K562 (cell line): ENCODE data around the gene COL4A4. TPM values are rescaled to one million over a fixed set of nuclear protein-coding genes. Genes with fewer than 3 reads are reported as not detected.

Experiments used
- ATAC-seq: fragments of 200-7000 bp; cut with Tn5 transposase; 3 replicates; pipeline ENCODE4 v1.9.1; 2020; ENCODE audit warnings: moderate library complexity
- BruUV-seq: library from RNA; stranded (reverse); fragments of 400-500 nt; replicated peaks from 2 replicates; lab custom pipeline; 2021; lab: Mats Ljungman, UMichigan
- CTCF ChIA-PET: fragments of 300-600 bp; formaldehyde crosslinking; extraction: SDS; loops from one replicate; lab custom pipeline; 2021; ENCODE audit warnings: low intra/inter-chr PET ratio; lab: Yijun Ruan, JAX
- POLR2A ChIA-PET: fragments of 300-600, 350-650 bp; sonication (Branson Sonifier 250); formaldehyde crosslinking; extraction: SDS; loops from one replicate; lab custom pipeline; 2021; ENCODE audit warnings: antibody characterized with exemption, inconsistent platforms; lab: Yijun Ruan, JAX
- DNase-seq, 4 experiments: peaks; one replicate each; pipeline versions ENCODE4 v3.0.0 to v3.0.0-alpha.2; 2011 to 2018; ENCODE audit warnings: low spot score in 3 of 4, mixed read lengths in 3 of 4; ENCODE audit errors: extremely low read depth in 1 of 4
- FAIRE-seq: peaks from 2 replicates; lab custom pipeline; 2011; peaks lifted over from hg19 to GRCh38; lab: Jason Lieb, UNC
- H2AFZ ChIP-seq: 2 replicates; pipeline ENCODE4 v1.6.0; 2011; ENCODE audit warnings: low read depth, low read length, control low read depth, inconsistent platforms
- H3K27ac ChIP-seq: fragments of 200-600 bp; 3 replicates; pipeline ENCODE4 v1.8.0; 2011; ENCODE audit warnings: low read depth, mild to moderate bottlenecking, control low read depth, inconsistent platforms, low read length, moderate library complexity, mixed read lengths; ENCODE audit errors: extremely low read depth
- H3K27me3 ChIP-seq, 2 experiments: fragments of 300-600 bp in 1 of 2; 2 replicates in 1 of 2; 3 replicates in 1 of 2; pipeline versions ENCODE4 v1.6.0 to v1.8.0; 2011; ENCODE audit warnings: inconsistent platforms in 2 of 2, low read length in 2 of 2, mild to moderate bottlenecking in 1 of 2, mixed read lengths in 1 of 2, moderate library complexity in 1 of 2; ENCODE audit not compliant: control insufficient read depth in 2 of 2, insufficient read depth in 2 of 2
- H3K36me3 ChIP-seq: fragments of 300-600 bp; 3 replicates; pipeline ENCODE4 v1.8.0; 2011; ENCODE audit warnings: mild to moderate bottlenecking, low read length, inconsistent platforms; ENCODE audit not compliant: control insufficient read depth, insufficient read depth
- H3K4me1 ChIP-seq, 2 experiments: fragments of 200-600 bp in 1 of 2; replicated peaks in 1 of 2; 2 replicates in 1 of 2; 3 replicates in 1 of 2; pipeline versions ENCODE4 v1.5.1 to v1.8.0; 2011; ENCODE audit warnings: inconsistent platforms in 2 of 2, low read length in 2 of 2, mild to moderate bottlenecking in 1 of 2, mixed read lengths in 1 of 2, moderate library complexity in 1 of 2; ENCODE audit not compliant: control insufficient read depth in 2 of 2, insufficient read depth in 2 of 2
- H3K4me2 ChIP-seq: 2 replicates; pipeline ENCODE4 v1.6.1; 2011; ENCODE audit warnings: low read length, control low read depth, inconsistent platforms, mixed read lengths; ENCODE audit not compliant: insufficient read depth
- H3K4me3 ChIP-seq: fragments of 200-600 bp; sonication (generic), shearing (Covaris generic); 2 replicates; pipeline ENCODE4 v1.5.1; 2016; ENCODE audit warnings: control low read depth, inconsistent platforms
- H3K79me2 ChIP-seq: fragments of 200-600 bp; 3 replicates; pipeline ENCODE4 v1.8.0; 2011; ENCODE audit warnings: low read length, inconsistent platforms; ENCODE audit not compliant: control insufficient read depth, insufficient read depth
- H3K9ac ChIP-seq, 2 experiments: 2 replicates each; pipeline versions ENCODE4 v1.6.0 to v1.6.1; 2011; ENCODE audit warnings: low read depth in 2 of 2, low read length in 2 of 2, control low read depth in 1 of 2, inconsistent platforms in 1 of 2, mild to moderate bottlenecking in 1 of 2, mixed read lengths in 1 of 2; ENCODE audit not compliant: insufficient read depth in 1 of 2
- H3K9me1 ChIP-seq: one replicate; pipeline ENCODE4 v1.6.0; 2011; ENCODE audit warnings: inconsistent platforms, mild to moderate bottlenecking, low read length, moderate library complexity; ENCODE audit not compliant: control insufficient read depth, insufficient read depth
- H3K9me3 ChIP-seq: replicated peaks from 2 replicates; pipeline ENCODE4 v1.5.1; 2011; ENCODE audit warnings: low read depth, low read length, inconsistent platforms; ENCODE audit not compliant: control insufficient read depth, insufficient read depth
- H4K20me1 ChIP-seq: replicated peaks from 2 replicates; pipeline ENCODE4 v1.6.1; 2011; ENCODE audit warnings: low read length, inconsistent platforms, mixed read lengths; ENCODE audit not compliant: control insufficient read depth, insufficient read depth
- CBX1 ChIP-seq: sonication (generic); IDR thresholded peaks from 2 replicates; pipeline ENCODE4 v1.6.1; 2016; ENCODE audit warnings: antibody characterized with exemption, low read depth, mild to moderate bottlenecking
- E2F6 ChIP-seq, 2 experiments: IDR thresholded peaks; 2 replicates each; pipeline ENCODE4 v1.6.1; 2011; ENCODE audit warnings: borderline replicate concordance in 1 of 2, control low read depth in 1 of 2, low read depth in 1 of 2, low read length in 1 of 2, mild to moderate bottlenecking in 1 of 2, mixed read lengths in 1 of 2, moderate library complexity in 1 of 2; ENCODE audit not compliant: insufficient read depth in 1 of 2, insufficient read length in 1 of 2, poor library complexity in 1 of 2, severe bottlenecking in 1 of 2; ENCODE audit errors: extremely low read depth in 1 of 2
- KDM5B ChIP-seq: fragments of 200-600 bp; sonication (generic); IDR thresholded peaks from 2 replicates; pipeline ENCODE4 v1.6.1; 2012; ENCODE audit warnings: low read depth, mild to moderate bottlenecking, moderate library complexity, low read length, control low read depth, inconsistent platforms; ENCODE audit not compliant: insufficient replicate concordance
- LEF1 ChIP-seq: fragments of 450-650 bp; IDR thresholded peaks from 2 replicates; pipeline ENCODE4 v1.6.1; 2016; ENCODE audit warnings: mild to moderate bottlenecking
- PKNOX1 ChIP-seq: fragments of 450-650 bp; IDR thresholded peaks from 2 replicates; pipeline ENCODE4 v1.6.1; 2016
- PRPF4 ChIP-seq: fragments of 200-400 bp; formaldehyde crosslinking; IDR thresholded peaks from one replicate; pipeline ENCODE4 v1.6.1; 2017; ENCODE audit warnings: low read length, low read depth, mild to moderate bottlenecking; ENCODE audit not compliant: insufficient read depth, poor library complexity, severe bottlenecking
- RBM14 ChIP-seq: fragments of 200-400 bp; formaldehyde crosslinking; IDR thresholded peaks from 2 replicates; pipeline ENCODE4 v1.6.1; 2018; ENCODE audit warnings: low read depth, mild to moderate bottlenecking, low read length, moderate library complexity, borderline replicate concordance; ENCODE audit not compliant: insufficient read depth
- THAP7 ChIP-seq: fragments of 250-450 bp; sonication (Bioruptor Pico); IDR thresholded peaks from 2 replicates; pipeline ENCODE4 v1.5.0; 2021
- ZFP36 ChIP-seq: fragments of 150-350 bp; IDR thresholded peaks from 2 replicates; pipeline ENCODE4 v1.6.1; 2018; ENCODE audit warnings: low read length, low read depth; ENCODE audit not compliant: partially characterized antibody
- ZFX ChIP-seq: sonication (generic); formaldehyde crosslinking; IDR thresholded peaks from 2 replicates; pipeline ENCODE4 v1.8.0; 2022; ENCODE audit warnings: mild to moderate bottlenecking, missing genetic modification reagents, moderate library complexity
- ZNF124 ChIP-seq: sonication (generic); formaldehyde crosslinking; IDR thresholded peaks from 2 replicates; pipeline ENCODE4 v1.8.1; 2022; ENCODE audit warnings: missing genetic modification reagents
- ZNF583 ChIP-seq: fragments of 250-450 bp; sonication (Bioruptor Pico); IDR thresholded peaks from 2 replicates; pipeline ENCODE4 v1.4.0; 2020
- ZNF644 ChIP-seq: fragments of 200-800 bp; sonication (Bioruptor generic); IDR thresholded peaks from 2 replicates; pipeline ENCODE4 v1.6.1; 2016; ENCODE audit warnings: low read depth, missing genetic modification characterization, missing compliant biosample characterization
- ZNF696 ChIP-seq: fragments of 250-450 bp; sonication (Bioruptor Pico); conservative IDR thresholded peaks from 2 replicates; pipeline ENCODE4 v1.4.0; 2020; ENCODE audit warnings: mild to moderate bottlenecking, moderate library complexity
- ZZZ3 ChIP-seq: fragments of 450-650 bp; IDR thresholded peaks from 2 replicates; pipeline ENCODE4 v1.6.1; 2016; ENCODE audit warnings: antibody characterized with exemption, mild to moderate bottlenecking, moderate library complexity
- WGBS: fragments of 100-300 bp; shearing (Covaris generic); methylation state at CpG from one replicate; pipeline ENCODE4 v1.1.6; 2016; ENCODE audit warnings: low coverage, mixed read lengths; ENCODE audit not compliant: insufficient coverage; ENCODE audit errors: missing lambda C conversion rate; 5-methylcytosine and 5-hydroxymethylcytosine counted together
- in situ Hi-C: fragments of 300-500 bp; cut with MboI; formaldehyde crosslinking; loops from 4 replicates; pipeline ENCODE4 v1.15.0; 2018; ENCODE audit warnings: inconsistent platforms, mixed read lengths
- intact Hi-C: fragments of 100-400 bp; cut with micrococcal nuclease; formaldehyde crosslinking; loops from 2 replicates; pipeline ENCODE4 v1.14.2; 2022
- polyA plus RNA-seq, 8 experiments: library from polyadenylated mRNA; depleted of rRNA in 4 of 8; stranded (reverse) in 5 of 8; unstranded in 3 of 8; fragments of >200 nt; fragmentation: Nextera tagmentation in 2 of 8; fragmentation: Illumina TruSeq in 1 of 8; extraction: Ambion mirVana in 2 of 8; extraction: Trizol in 1 of 8; gene quantifications; 2 replicates each; pipeline versions ENCODE4 v1.2.1 to v1.2.3, GENCODE V29; 2011 to 2014; ENCODE audit warnings: inconsistent platforms in 1 of 8, missing spikeins in 1 of 8
- total RNA-seq, 7 experiments: library from RNA; depleted of rRNA in 6 of 7; stranded (reverse); fragments of >200 nt in 6 of 7; fragmentation: Illumina TruSeq in 2 of 7; extraction: Trizol in 2 of 7; gene quantifications; 2 replicates each; pipeline versions ENCODE4 v1.2.1 to v1.2.3, GENCODE V29; 2011 to 2021; ENCODE audit warnings: low replicate concordance in 1 of 7
- TF ChIP-seq, protein P1 (sequence below): IDR thresholded peaks from 3 replicates; pipeline ENCODE4 v1.6.1; 2011; ENCODE audit warnings: borderline replicate concordance, mild to moderate bottlenecking, moderate library complexity; ENCODE audit not compliant: insufficient read length; ENCODE audit errors: extremely low read depth

The COL4A4 gene
- total and polyA plus RNA-seq, 9 of the 15 experiments (the other 6 are each of a cell fraction or from before 2014, with no cell fraction given): under 0.01 to 0.01 TPM; not detected in 7

GRCh38 chr2:227201771-227202170 lies 37.8 kb upstream of the COL4A4 start:
- intact Hi-C loops: no loop called here
- no peak for FAIRE-seq
- H2AFZ ChIP-seq: no peak overlapping the region
- no peaks in the 10 kb centered on the region for H3K27me3 ChIP-seq
- no TSS peak for BruUV-seq
- H3K9me1 ChIP-seq: no peaks in the 10 kb centered on the region
- H3K4me1 ChIP-seq: no peaks in the 10 kb centered on the region
- H4K20me1 ChIP-seq: no peaks in the 10 kb centered on the region
- H3K27ac ChIP-seq: no peak overlapping the region
- H3K36me3 ChIP-seq: no peaks in the 10 kb centered on the region
- WGBS: 0% methylated on average over 2 of the region's 2 CpGs
- ChIA-PET POLR2A (no interaction called here), CTCF (no interaction called here)
- H3K9ac ChIP-seq: no peak overlapping the region
- no peak for DNase-seq
- ATAC-seq: no peak
- no peaks in the 10 kb centered on the region for H3K79me2 ChIP-seq
- in situ Hi-C loops: no loop called here
- no peak overlapping the region for H3K4me2 ChIP-seq
- H3K4me3 ChIP-seq: no peak overlapping the region
- no peaks in the 10 kb centered on the region for H3K9me3 ChIP-seq
- TF ChIP-seq LEF1 (no peak), ZFX (no peak), RBM14 (no peak), E2F6 (IDR thresholded peaks at IDR 0.05; ENCODE audit: borderline replicate concordance in 1 of 2, extremely low read depth in 1 of 2, insufficient read depth in 1 of 2, insufficient read length in 1 of 2, low read depth in 1 of 2, low read length in 1 of 2, poor library complexity in 1 of 2, severe bottlenecking in 1 of 2) (no peak), ZNF124 (CRISPR knock-in tag) (no peak), ZNF583 (no peak), ZZZ3 (no peak), PKNOX1 (no peak), THAP7 (no peak), ZNF644 (tag) (no peak), ZFP36 (no peak), CBX1 (no peak), PRPF4 (no peak), KDM5B (no peak), ZNF696 (CRISPR knock-in tag) (no peak)
- TF ChIP-seq, protein P1, sequence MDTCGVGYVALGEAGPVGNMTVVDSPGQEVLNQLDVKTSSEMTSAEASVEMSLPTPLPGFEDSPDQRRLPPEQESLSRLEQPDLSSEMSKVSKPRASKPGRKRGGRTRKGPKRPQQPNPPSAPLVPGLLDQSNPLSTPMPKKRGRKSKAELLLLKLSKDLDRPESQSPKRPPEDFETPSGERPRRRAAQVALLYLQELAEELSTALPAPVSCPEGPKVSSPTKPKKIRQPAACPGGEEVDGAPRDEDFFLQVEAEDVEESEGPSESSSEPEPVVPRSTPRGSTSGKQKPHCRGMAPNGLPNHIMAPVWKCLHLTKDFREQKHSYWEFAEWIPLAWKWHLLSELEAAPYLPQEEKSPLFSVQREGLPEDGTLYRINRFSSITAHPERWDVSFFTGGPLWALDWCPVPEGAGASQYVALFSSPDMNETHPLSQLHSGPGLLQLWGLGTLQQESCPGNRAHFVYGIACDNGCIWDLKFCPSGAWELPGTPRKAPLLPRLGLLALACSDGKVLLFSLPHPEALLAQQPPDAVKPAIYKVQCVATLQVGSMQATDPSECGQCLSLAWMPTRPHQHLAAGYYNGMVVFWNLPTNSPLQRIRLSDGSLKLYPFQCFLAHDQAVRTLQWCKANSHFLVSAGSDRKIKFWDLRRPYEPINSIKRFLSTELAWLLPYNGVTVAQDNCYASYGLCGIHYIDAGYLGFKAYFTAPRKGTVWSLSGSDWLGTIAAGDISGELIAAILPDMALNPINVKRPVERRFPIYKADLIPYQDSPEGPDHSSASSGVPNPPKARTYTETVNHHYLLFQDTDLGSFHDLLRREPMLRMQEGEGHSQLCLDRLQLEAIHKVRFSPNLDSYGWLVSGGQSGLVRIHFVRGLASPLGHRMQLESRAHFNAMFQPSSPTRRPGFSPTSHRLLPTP: no peak
